ENCODE data around the gene KIF13A.
"Not testable (repeated sequence)": the region's sequence is repeated elsewhere in the genome, so short reads cannot be mapped to it uniquely, and the experiment has no call there.

Gene KIF13A

GRCh38 chr6:17967668-17968518 lies 19.5 kb downstream of the KIF13A start:
- DNase-seq = no peak

GRCh38 chr6:17966451-17966850 lies 21.0 kb downstream of the KIF13A start:
- DNase-seq = no peak

- no peak for DNase-seq
Measured at GRCh38 chr6:17965397-17965796, 22.0 kb downstream of the KIF13A start.

GRCh38 chr6:17964633-17965032 lies 22.8 kb downstream of the KIF13A start:
- DNase-seq = no peak

- DNase-seq = no peak
Measured at GRCh38 chr6:17962436-17963031, 24.9 kb downstream of the KIF13A start.

- no peak for DNase-seq
Measured at GRCh38 chr6:17959302-17959701, 28.1 kb downstream of the KIF13A start.

- no peak for DNase-seq
Measured at GRCh38 chr6:17957904-17958620, 29.4 kb downstream of the KIF13A start.

GRCh38 chr6:17957498-17957897 lies 29.9 kb downstream of the KIF13A start:
- DNase-seq = no peak

GRCh38 chr6:17957086-17957485 lies 30.3 kb downstream of the KIF13A start:
- DNase-seq = no peak

GRCh38 chr6:17950095-17950494 lies 37.3 kb downstream of the KIF13A start:
- DNase-seq = no peak

GRCh38 chr6:17949168-17949567 lies 38.3 kb downstream of the KIF13A start:
- DNase-seq = no peak

- no peak for DNase-seq
Measured at GRCh38 chr6:17948725-17949124, 38.7 kb downstream of the KIF13A start.

GRCh38 chr6:17947574-17947973 lies 39.9 kb downstream of the KIF13A start:
- DNase-seq = not testable (repeated sequence)

GRCh38 chr6:17945575-17945974 lies 41.9 kb downstream of the KIF13A start:
- DNase-seq = no peak

- DNase-seq = no peak
Measured at GRCh38 chr6:17945111-17945510, 42.3 kb downstream of the KIF13A start.

- DNase-seq = no peak
Measured at GRCh38 chr6:17941318-17941717, 46.1 kb downstream of the KIF13A start.

GRCh38 chr6:17940151-17940792 lies 47.2 kb downstream of the KIF13A start:
- DNase-seq = no peak

- no peak for DNase-seq
Measured at GRCh38 chr6:17938901-17939300, 48.5 kb downstream of the KIF13A start.

- no peak for DNase-seq
Measured at GRCh38 chr6:17935188-17936149, 52.0 kb downstream of the KIF13A start.

GRCh38 chr6:17933716-17934115 lies 53.7 kb downstream of the KIF13A start:
- no peak for DNase-seq

- no peak for DNase-seq
Measured at GRCh38 chr6:17932330-17932852, 55.0 kb downstream of the KIF13A start.

- no peak for DNase-seq
Measured at GRCh38 chr6:17931227-17931626, 56.2 kb downstream of the KIF13A start.

Measured in activated CD4-positive, alpha-beta T cell treated with anti-CD3 and anti-CD28 coated beads for 4 hours (primary cell).